GM18505 (cell line): Measurements from ENCODE around the gene PHGDH.

Source experiments
- ATAC-seq: cut with Tn5 transposase; IDR thresholded peaks from one replicate; pipeline ENCODE4 v1.9.1; 2021; ENCODE audit not compliant: unreplicated experiment
- POLR2A ChIP-seq: IDR thresholded peaks from 4 replicates; pipeline ENCODE4 v1.6.1; 2011; ENCODE audit warnings: borderline replicate concordance; ENCODE audit not compliant: insufficient read depth, insufficient read length; ENCODE audit errors: extremely low read depth

Gene PHGDH

GRCh38 chr1:119731060-119731459, 19.3 kb downstream of the PHGDH start:
- no peak for TF ChIP-seq POLR2A
- ATAC-seq = no peak

GRCh38 chr1:119731741-119732430, 20.2 kb downstream of the PHGDH start:
- no peak for TF ChIP-seq POLR2A
- ATAC-seq = no peak

- no peak for TF ChIP-seq POLR2A
- no peak for ATAC-seq
Observed at GRCh38 chr1:119732465-119733168, 20.9 kb downstream of the PHGDH start.

GRCh38 chr1:119733754-119734153, 22.0 kb downstream of the PHGDH start:
- no peak for ATAC-seq
- TF ChIP-seq POLR2A = no peak

- TF ChIP-seq POLR2A = no peak
- no peak for ATAC-seq
Observed at GRCh38 chr1:119735217-119735616, 23.5 kb downstream of the PHGDH start.

- ATAC-seq = no peak
- TF ChIP-seq POLR2A = no peak
Observed at GRCh38 chr1:119736649-119737039, 24.9 kb downstream of the PHGDH start.

- ATAC-seq = no peak
- no peak for TF ChIP-seq POLR2A
Observed at GRCh38 chr1:119737040-119737682, 25.4 kb downstream of the PHGDH start.

GRCh38 chr1:119738100-119738720, 26.5 kb downstream of the PHGDH start:
- ATAC-seq = no peak
- no peak for TF ChIP-seq POLR2A

GRCh38 chr1:119739150-119739549, 27.4 kb downstream of the PHGDH start:
- TF ChIP-seq POLR2A = no peak
- no peak for ATAC-seq

GRCh38 chr1:119740261-119740660, 28.5 kb downstream of the PHGDH start:
- no peak for TF ChIP-seq POLR2A
- no peak for ATAC-seq

- no peak for ATAC-seq
- no peak for TF ChIP-seq POLR2A
Observed at GRCh38 chr1:119740896-119741780, 29.4 kb downstream of the PHGDH start.

- ATAC-seq = no peak
- TF ChIP-seq POLR2A = no peak
Observed at GRCh38 chr1:119742202-119742601, 30.5 kb downstream of the PHGDH start.

- TF ChIP-seq POLR2A = no peak
- no peak for ATAC-seq
Observed at GRCh38 chr1:119742677-119743076, 30.9 kb downstream of the PHGDH start.
